ENCODE data around the gene KLF17.

Gene KLF17, protein sequence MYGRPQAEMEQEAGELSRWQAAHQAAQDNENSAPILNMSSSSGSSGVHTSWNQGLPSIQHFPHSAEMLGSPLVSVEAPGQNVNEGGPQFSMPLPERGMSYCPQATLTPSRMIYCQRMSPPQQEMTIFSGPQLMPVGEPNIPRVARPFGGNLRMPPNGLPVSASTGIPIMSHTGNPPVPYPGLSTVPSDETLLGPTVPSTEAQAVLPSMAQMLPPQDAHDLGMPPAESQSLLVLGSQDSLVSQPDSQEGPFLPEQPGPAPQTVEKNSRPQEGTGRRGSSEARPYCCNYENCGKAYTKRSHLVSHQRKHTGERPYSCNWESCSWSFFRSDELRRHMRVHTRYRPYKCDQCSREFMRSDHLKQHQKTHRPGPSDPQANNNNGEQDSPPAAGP

DNA sequence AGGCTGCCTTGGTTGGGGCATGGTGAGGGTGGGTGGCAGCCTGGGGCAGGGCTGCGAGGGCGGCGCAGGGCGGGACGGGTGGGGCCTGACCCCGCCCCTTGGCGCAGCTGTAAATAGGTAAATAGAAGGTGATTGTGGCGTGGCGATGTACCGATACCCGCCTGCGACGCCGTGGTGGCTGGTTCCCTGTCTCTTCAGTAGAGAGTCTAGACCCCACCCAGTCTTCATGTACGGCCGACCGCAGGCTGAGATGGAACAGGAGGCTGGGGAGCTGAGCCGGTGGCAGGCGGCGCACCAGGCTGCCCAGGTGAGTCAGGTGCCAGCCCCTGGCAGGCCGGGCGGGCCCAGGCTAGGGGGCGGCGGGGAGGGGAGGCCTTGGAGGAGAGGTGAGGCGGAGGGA, at the start of gene KLF17:
TSS of gene KLF17 (plus strand) at position 140 of the 400 bp plus-strand sequence. CDS start at position 227, 87 bp downstream.
- DNase-seq, result no peak

DNA sequence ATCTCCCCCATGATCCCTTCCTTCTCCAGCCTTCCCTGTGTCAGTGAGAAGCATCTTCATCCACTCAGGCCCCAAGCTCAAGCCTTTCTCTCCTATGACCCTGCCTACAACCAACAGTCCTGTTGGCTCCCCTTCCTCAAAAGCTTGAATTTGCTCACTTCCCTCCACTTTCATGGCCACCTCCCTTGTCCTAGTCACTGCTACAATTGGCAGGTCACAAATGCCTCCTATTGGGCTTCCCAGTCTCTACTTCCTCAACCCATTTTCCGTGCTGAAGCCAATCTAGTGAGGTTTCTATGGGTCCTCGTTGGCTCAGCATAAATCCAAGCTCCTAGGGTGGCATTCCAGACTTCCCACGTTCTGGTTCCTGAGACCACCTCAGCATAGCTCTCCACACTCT, 47.2 kb upstream of the KLF17 start:
- DNase-seq, result no peak

DNA sequence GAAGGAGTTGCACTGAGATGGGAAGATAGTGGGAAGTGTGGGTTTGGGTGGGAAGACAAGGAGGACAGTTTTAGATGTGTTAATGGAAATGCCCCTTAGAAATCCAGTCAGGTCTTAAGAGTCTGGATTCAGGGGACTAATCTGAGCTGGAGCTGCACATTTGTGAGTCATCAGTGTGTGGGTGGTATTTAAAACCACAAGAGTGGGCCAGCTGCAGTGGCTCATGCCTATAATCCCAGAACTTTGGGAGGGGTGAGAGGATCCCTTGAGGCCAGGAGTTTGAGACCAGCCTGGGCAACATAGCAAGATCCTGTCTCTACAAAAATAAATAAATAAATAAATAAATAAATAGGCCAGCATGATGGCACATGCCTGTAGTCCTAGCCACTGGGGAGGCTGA, 46.4 kb upstream of the KLF17 start:
- no peak for DNase-seq

DNA sequence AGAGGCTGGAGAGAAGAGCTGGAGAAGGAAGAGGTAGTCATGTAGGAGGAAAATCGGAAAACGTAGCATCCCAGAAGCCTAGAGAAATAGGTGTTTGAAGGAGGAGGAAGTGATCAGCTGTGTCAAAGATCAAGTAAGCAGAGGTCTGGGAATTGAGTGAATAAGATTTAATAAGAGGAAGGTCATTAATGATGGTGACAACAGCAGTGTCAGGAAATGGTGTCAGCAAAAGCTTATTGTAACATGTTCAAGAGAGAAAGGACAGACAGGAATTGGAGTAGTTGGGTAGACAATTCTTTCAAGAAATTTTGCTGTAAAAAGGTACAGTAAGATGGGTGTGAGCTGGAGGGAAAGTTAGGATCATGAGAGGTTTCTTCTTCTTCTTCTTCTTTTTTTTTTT, 45.8 kb upstream of the KLF17 start:
- DNase-seq, result no peak

DNA sequence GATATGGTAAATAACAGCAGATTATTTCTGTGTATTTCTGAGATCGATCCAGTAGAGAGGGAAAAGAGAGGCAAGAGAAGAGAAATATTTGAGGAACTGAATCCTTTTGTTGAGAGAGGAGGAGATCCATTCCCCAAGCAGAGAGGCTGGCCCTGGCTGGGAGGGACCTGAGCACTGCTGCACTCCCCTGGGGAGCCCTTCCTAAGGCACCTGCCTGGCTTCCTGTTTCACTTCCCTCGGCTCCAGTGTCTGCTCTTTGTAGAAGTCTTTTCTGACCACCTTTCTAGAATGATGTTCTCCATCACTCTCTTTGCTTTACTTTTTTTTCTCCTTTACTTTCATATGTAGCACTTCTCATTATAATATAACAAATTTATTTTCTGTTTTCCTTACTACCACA, 45.1 kb upstream of the KLF17 start:
- no peak for DNase-seq

DNA sequence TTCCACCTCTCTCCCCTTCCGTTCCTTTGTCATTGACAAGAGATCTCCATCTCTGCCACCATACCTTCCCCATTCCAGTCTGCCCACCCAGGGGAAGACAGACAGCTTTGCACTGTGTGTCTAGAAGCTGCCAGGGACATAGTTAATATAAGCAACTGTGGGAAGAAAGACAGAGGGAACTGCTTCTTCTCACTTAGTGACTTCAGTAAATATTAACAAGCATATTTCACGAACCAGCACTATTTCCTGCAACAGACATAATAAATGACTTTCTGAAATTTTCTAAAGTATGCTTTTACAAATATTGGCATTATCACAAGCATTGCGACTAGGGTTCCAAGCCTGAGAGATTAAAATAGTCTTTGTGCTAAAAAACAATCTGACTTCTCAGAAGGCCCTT, 44.2 kb upstream of the KLF17 start:
- DNase-seq, result no peak

DNA sequence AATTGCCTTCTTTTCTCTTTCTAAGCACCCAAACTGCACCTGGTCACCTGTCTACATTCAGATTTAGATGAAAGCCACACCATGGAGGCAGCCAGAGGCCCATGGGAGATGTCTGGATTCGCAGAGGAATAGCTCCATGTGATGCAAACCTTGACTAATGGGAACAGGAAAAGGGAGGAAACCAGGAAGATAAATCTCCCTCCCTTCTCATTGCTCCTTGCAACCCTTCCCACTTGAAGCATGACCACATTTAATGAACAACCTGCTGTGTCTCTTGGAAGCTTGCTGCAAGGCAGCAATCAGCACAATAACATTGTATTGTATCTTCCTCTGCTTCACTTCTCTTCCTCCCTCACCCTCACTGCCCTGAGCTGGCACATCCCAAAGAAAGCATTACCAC, 42.6 kb upstream of the KLF17 start:
- no peak for DNase-seq

DNA sequence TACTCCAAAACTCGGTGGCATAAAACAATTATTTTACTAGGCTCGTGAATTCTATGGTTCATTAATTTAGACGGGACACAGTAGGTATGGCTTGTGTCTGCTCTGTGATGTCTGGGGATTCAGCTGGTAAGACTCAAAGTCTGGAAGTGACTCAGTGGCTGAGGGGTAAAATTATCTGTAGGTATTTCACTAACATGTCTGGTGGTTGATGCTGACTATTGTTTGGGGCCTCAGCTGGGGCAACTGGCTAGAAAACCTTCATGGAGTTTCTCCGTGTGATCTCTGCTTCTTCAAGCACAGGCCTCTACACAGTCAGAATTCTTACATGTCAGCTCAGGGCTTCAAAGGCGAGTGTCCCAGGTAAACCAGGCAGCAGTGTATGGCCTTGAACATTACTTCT, 41.2 kb upstream of the KLF17 start:
- no peak for DNase-seq

DNA sequence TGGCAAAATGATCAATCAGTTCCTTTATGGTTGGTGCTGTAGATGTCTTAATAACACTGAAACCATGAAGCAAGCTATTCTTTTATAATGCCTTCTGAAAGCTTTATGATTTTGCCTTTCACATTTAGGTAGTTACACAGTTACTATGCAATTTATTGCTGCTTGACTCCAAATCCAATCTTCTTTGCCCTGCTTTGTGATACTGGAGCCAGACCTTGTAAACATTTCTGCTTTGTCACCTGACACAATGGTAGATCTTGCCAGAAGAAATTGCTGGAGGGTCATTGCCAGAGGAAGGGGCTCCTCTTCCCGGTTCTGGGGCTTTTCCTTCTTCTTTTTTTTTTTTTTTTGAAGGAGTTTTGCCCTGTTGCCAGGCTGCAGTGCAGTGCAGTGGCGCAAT, 40.5 kb upstream of the KLF17 start:
- DNase-seq, result no peak

DNA sequence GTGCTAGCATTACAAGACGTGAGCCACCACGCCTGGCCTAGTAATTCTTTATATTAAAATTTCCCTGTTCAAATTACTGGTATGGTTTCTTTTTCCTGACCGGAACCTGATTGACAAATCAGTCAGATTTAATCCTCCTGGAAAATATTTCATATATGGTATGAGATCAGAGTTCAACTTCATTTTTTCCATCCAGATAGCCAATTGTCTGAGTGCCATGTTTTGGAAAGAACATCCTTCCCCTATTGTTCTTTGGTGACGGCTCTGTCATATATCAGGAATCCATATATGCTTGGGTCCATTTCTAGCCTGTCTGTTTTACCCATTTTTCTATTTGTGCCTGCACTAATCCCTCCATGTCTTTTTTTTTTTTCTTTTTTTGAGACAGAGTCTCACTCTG, 39.1 kb upstream of the KLF17 start:
- no peak for DNase-seq

DNA sequence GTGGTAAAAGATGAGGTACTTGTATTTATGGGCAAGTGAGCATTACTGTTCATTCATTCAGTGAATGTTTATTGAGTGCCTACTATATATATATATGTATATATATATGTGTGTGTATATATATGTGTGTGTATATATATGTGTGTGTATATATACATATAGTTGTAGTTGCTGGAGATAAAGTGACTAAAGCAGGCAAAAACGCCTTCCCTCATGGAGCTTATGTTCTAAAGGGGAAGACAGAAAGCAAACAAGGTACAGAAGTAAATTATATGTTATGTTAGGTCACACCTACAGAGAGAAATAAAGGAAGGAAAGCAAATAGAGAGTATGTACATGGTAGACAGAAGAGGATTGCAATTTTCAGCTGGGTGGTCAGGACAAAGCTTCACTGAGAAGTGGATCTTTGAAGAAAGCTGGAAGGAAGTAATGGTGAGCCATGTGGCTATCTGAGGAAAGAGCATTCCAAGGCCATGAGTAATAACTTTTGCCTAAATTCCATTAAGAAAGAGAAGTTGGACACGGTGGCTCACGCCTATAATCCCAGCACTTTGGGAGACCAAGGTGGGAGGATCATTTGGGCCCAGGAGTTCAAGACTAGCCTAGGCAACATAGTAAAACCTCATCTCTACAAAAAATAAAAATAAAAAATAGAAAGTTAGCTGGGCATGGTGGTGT, 33.5 kb upstream of the KLF17 start:
- no peak for DNase-seq

DNA sequence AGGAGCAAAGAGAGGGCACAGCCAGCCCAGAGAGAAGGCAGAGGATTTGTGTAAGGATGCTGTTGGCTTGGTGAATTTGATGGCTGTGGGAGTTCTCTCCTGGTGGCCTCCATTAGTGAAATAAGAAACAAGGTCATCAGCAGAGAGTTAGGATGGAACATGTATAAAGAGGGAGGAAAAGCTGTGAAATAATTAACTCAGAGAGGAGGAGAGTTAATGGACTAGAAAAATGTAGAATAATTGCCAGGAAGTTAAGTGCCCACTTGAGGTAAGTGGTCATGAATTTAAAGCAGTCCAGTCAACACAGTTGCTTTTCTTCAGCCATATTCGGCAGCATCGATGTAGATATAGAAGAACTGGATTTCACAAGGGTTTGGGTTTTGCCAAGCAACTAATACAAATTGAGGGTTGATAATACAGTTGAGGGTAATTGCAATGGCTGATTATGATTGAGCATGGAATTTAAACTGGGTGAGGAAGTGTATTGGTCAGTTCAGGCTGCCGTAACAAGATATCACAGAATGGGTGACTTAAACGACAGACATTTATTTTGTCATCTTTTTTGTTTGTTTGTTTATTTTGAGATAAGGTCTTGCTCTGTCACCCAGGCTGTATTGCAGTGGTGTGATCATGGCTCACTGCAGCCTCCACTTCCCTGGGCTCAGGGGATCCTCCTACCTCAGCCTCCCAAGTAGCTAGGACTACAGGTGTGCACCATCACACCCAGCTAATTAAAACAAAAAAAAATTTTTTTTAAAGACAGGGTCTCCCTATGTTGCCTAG, 31.7 kb upstream of the KLF17 start:
- DNase-seq, result no peak

DNA sequence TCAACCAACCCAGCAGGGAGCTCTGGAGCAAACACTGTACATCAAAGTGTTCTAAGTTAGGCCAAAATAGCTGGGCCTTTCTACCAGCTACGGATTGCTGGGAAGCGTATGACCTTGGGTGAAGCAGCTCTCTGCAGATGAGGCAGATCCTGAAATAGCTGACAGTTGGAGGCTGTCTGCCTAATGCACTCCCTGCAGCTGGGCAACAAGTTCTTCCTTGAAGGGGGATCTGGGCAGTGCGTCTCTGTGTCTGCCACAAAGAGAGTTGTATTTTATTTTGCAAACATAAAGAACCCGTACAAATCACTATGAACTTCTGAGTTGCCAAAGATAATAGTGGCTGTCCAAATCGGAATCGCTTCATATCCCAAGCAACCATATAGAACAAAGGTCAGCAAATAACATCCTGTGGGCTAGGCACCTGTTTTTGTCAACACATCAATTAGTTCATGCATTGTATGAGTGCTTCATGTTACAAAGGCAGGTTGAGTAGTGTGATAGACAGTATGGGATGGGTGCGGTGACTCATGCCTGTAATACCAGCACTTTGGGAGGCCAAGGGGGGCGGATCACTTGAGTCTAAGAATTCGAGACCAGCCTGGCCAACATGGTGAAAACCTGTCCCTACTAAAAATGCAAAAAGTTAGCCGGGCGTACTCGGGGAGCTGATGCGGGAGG, 29.1 kb upstream of the KLF17 start:
- DNase-seq, result no peak

DNA sequence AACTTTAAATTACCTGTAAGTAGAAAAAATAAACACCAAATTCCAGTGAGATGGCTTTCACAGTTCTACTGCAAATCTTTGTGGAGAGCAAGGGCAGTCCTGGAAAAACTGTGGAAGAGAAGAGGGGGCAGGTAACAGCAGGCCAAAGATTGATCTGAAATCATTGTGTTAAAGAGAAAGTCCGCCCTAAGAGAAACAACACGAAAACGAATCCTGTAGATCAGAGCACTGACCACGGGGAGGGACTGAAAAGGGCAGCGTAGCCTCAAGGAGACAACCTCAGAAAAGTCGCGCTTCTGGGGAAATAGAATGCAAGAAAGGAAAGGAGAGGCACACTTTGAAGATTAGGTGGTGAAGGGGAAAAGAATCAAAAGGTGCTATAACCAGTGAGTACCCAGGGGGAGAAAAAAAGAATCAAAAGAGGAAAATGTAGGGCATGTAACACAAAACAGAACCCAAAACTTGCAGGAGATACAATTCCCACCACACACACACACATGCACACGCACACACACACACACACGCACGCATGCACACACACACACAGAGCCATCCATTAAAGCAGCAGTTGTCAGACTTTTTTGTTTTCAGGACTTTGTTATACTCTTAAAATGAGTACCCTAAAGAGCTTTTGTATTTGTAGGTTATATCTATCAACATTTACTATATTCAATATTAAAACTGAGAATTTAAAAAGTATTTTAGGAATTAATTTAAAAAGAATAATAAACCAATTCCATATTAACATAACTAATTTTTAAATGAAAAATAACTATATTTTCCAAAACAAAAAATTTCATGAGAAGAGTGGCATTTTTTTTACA, 28.0 kb upstream of the KLF17 start:
- DNase-seq, result no peak

DNA sequence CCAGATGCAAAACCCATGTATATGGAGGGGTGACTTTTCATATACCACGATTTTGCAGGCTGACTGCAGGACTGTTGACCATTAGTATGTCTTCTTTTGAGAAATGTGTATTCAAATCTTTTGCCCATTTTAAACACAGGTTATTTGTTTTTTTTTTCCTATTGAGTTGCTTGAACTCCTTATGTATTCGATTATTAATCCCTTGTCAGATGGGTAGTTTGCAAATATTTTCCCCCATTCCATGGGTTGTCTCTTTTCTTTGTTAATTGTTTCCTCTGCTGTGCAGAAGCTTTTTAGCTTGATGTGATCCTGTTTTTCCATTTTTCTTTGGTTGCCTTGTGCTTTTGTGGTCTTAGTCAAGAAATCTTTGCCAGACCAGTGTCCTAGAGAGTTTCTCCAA, 24.6 kb upstream of the KLF17 start:
- no peak for DNase-seq

DNA sequence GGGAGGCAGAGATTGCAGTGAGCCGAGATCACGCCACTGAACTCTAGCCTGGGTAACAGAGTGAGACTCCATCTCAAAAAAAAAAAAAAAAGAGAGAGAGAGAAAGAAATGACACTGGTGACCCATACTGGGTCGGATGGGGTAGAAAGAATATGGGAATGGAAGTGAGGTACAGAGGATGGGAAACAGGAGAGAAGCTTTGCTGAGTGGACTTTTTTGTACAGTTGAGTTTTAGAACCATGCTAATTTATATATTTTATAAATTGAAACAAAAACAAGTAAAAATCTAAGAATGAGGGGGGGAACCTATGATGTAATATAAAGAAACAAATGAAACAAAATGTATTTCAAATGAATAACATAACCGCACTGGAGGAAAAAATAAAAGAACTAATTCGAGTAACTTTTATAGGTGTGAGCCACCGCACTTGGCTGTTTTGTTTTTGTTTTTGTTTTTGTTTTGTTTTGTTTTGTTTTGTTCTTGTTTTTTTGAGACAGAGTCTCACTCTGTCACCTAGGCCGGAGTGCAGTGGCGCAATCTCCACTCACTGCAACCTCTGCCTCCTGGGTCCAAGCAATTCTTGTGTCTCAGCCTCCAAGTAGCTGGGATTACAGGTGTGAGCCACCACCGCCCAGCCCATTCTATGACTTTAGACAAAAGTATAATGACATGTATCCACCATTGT, 18.3 kb upstream of the KLF17 start:
- DNase-seq, result no peak

DNA sequence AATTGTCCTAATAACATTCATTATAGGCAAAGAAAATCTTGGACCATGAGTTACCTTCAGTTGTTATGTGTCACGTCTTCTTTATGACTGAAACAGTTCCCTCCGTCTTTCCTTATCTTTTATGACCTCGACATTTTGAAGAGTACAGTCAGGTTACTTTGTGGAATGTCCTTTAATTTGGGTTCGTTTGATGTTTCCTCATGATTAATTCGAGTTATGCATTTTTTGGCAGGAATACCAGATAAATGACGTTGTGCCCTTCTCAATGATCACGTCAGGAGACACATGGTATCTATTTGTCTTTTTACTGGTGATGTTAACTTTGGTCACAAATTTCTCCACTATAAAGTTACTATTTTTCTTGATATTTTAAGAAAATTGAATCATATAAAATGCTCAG, 17.3 kb upstream of the KLF17 start:
- DNase-seq, result no peak

DNA sequence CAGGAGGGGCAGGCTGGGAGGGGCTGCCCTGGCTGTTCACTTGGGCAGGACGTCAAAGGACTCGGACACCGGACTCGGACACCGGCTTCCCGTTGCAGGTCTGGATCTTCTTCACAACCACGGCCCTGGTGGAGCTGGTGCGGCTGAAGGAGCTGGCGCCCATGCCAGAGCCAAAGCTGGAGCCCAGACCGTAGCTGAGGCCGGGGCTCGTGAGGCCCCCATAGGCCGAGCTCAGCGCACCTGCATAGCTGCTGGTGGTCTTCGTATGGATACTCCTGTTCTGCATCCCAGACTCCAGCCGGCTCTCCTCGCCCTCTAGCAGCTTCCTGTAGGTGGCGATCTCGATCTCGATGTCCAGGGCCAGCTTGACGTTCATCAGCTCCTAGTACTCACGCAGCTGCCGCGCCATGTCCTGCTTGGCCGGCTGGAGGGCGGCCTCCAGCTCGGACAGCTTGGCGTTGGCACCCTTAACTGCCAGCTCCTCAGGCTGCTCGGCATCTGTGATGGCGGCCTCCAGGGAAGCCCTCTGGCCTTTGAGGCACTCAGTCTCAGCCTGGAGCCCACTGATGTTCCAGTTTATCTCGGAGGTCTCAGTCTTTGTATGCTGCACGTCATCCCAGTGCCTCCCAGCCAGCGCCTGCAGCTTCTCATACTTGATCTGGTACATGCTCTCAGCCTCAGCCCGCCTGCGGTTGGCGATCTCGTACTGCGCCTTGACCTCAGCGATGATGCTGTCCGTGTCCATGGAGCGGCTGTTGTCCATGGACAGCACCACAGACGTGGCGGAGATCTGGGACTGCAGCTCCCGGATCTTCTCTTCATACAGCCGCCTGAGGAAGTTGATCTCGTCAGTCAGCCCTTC, 15.1 kb upstream of the KLF17 start:
- no peak for DNase-seq

DNA sequence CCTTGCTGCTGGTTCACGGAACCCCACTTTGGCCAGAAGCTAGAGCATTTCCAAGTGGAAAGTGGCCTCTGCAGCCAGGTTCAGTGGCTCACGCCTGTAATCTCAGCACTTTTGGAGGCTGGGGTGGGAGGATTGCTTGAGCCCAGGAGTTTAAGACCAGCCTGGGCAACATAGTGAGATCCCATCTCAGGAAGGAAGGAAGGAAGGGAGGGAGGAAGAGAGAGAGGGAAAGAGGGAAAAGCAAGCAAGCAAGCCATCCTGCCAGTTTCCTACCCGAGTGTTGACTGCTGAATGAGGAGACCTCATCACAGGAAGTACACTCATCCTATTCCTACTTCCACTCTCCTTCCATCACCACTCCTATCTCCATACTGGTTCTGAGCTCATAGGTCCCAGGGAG, 12.8 kb upstream of the KLF17 start:
- DNase-seq, result no peak

DNA sequence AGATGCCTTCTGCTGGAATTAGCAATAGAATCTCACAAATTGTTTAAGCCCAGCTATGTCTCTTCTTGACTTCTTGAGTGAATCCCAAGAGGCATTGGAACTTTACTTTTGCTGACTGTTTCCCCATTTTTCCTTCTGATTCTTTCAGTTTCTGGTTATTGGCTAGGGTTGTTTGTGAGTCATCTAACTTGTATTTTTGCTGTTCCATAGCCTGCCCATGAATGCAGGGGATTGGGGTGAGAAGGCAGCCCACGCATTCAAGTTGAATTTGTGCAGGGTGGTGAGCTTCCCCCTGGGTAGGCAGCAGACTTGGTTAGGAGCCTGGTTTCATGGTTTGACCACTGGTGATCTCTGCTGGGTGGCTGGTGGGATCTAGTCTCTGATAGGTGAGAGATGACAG, 10.4 kb upstream of the KLF17 start:
- DNase-seq, result no peak

DNA sequence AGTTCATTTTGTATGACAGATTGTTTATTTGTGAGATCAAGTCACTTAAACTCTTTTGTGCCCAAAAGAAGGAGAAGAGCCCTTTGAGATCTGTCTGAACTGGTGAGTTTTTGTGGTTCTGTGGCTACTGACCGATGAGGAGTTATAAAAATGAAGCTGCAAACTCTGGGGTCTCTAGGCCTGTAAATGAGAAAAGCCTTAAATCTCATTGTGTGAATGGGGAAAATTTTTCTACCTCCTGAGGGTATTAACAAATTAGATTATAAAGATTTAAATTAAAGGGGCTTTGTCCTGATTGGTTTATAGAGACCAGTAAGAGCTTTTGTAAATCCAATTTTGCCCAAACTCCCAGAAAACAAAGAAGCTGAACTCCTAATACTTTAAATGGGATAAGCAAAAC, 9.7 kb upstream of the KLF17 start:
- no peak for DNase-seq
